Thyroid gland (tissue), 4 donors: ENCODE results near the gene SUPT7L. TPM values are rescaled to one million over a fixed set of nuclear protein-coding genes. Genes with fewer than 3 reads are reported as not detected.

ENCODE experiments used
- DNase-seq, 2 donors: peaks; one replicate each; pipeline ENCODE4 v3.0.0-alpha.2; 2019
- H3K27ac ChIP-seq, 3 donors: fragments of 200-600 bp; sonication (generic); 1 replicate in 2 of 3; 2 replicates in 1 of 3; pipeline ENCODE4 v1.5.1; 2016 to 2019; ENCODE audit warnings: mild to moderate bottlenecking in 1 of 3, moderate library complexity in 1 of 3
- H3K27me3 ChIP-seq: fragments of 200-600 bp; sonication (generic); one replicate; pipeline ENCODE4 v1.5.1; 2019
- H3K36me3 ChIP-seq, 2 donors: fragments of 200-600 bp; sonication (generic); one replicate each; pipeline ENCODE4 v1.5.1; 2016 to 2019
- H3K4me1 ChIP-seq, 2 donors: fragments of 200-600 bp; sonication (generic); one replicate each; pipeline ENCODE4 v1.5.1; 2017 to 2019
- H3K4me3 ChIP-seq, 3 donors: fragments of 200-600 bp; sonication (generic); replicated peaks in 1 of 3; 1 replicate in 2 of 3; 2 replicates in 1 of 3; pipeline ENCODE4 v1.5.1; 2016; ENCODE audit warnings: mild to moderate bottlenecking in 1 of 3
- H3K9me3 ChIP-seq: fragments of 200-600 bp; sonication (generic); one replicate; pipeline ENCODE4 v1.5.1; 2017
- POLR2A ChIP-seq, 2 donors: fragments of 450-650 bp; IDR thresholded peaks; one replicate each; pipeline ENCODE4 v1.6.1; 2017; ENCODE audit warnings: antibody characterized with exemption in 2 of 2, mild to moderate bottlenecking in 2 of 2, moderate library complexity in 1 of 2
- WGBS, 2 donors: methylation state at CpG; one replicate each; pipeline ENCODE4 v1.1.5; 2017; 5-methylcytosine and 5-hydroxymethylcytosine counted together
- intact Hi-C: fragments of 100-400 bp; cut with DNase I; formaldehyde crosslinking; loops from one replicate; pipeline ENCODE4 v1.15.1; 2023
- total RNA-seq, 4 donors: library from RNA; depleted of rRNA; stranded (reverse); fragments of >200 nt; gene quantifications; one replicate each; pipeline ENCODE4 v1.2.3, GENCODE V29; 2016
- TF ChIP-seq, protein P1 (sequence below), 6 experiments: fragments of 200-600 bp in 3 of 6; fragments of 450-650 bp in 3 of 6; sonication (generic) in 3 of 6; IDR thresholded peaks; one replicate each; pipeline ENCODE4 v1.5.1; 2016 to 2019; ENCODE audit warnings: antibody characterized with exemption in 6 of 6, mild to moderate bottlenecking in 2 of 6, inconsistent platforms in 1 of 6, moderate library complexity in 1 of 6

Gene SUPT7L
- total RNA-seq, 4 donors from 2014 or later: 24.9 to 38.1 (median 29.6) TPM

DNA sequence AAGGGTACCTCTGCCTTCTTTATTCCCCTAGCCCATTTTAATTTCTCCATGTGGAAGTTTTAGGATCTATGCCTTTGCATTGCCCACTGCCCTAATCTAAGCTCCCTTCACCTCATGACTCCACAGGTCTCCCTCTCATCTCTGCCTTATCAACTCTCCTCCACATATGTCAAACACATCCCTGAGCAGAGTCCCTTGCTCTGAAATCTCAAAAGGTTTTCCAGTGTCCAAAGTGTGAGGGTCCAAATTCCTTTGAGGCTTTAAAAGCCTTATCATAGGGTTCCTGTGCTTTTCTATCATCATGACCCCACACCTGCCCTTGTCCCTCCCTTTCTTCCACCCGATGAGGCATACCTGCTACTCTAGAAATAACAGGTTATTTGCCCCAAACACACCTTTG is 38.9 kb upstream of the SUPT7L start:
- no peak for DNase-seq
- H3K36me3 ChIP-seq: no peaks in the 10 kb centered on the region
- intact Hi-C loops: loop anchor here (2.0 to 5.0 kb wide), 2 partner anchors 695 to 750 kb away; no protein-coding TSS in a partner anchor
- TF ChIP-seq, protein P1, sequence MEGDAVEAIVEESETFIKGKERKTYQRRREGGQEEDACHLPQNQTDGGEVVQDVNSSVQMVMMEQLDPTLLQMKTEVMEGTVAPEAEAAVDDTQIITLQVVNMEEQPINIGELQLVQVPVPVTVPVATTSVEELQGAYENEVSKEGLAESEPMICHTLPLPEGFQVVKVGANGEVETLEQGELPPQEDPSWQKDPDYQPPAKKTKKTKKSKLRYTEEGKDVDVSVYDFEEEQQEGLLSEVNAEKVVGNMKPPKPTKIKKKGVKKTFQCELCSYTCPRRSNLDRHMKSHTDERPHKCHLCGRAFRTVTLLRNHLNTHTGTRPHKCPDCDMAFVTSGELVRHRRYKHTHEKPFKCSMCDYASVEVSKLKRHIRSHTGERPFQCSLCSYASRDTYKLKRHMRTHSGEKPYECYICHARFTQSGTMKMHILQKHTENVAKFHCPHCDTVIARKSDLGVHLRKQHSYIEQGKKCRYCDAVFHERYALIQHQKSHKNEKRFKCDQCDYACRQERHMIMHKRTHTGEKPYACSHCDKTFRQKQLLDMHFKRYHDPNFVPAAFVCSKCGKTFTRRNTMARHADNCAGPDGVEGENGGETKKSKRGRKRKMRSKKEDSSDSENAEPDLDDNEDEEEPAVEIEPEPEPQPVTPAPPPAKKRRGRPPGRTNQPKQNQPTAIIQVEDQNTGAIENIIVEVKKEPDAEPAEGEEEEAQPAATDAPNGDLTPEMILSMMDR (IDR thresholded peaks at IDR 0.05): no peak
- H3K27ac ChIP-seq: no peak overlapping the region
- WGBS, 2 donors: 81 to 83% methylated on average over 1 of the region's 1 CpG
- no peaks in the 10 kb centered on the region for H3K9me3 ChIP-seq
- no peak overlapping the region for H3K4me3 ChIP-seq
- H3K27me3 ChIP-seq: no peaks in the 10 kb centered on the region
- H3K4me1 ChIP-seq: peaks cover 0 to 24% of the 10 kb centered on the region in 2 donors

DNA sequence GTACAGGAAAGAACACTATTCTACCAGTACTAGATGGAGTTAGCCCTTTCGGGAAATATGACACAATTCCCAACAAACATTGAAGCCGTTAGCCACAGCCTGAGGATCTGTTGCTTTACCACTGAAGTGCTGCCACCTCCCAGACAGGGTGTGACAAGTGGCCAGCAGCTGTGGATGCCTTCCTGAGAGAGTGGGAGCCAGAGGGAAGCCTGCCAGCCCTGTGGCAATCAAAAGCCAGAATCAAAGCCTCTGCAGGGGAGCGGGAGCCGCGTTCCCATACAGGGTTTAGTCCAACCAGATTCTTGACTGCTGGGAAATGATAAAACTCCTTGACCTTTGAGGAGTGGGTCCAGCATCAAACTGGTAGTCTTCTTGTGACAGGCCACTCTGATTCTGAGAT is 38.3 kb upstream of the SUPT7L start:
- H3K9me3 ChIP-seq: no peaks in the 10 kb centered on the region
- no peaks in the 10 kb centered on the region for H3K36me3 ChIP-seq
- TF ChIP-seq, protein P1 (IDR thresholded peaks at IDR 0.05): no peak
- no peak for TF ChIP-seq POLR2A (IDR thresholded peaks at IDR 0.05)
- intact Hi-C loops: loop anchor here (2.0 to 5.0 kb wide), 2 partner anchors 696 to 751 kb away; no protein-coding TSS in a partner anchor
- H3K27me3 ChIP-seq: no peaks in the 10 kb centered on the region
- H3K4me3 ChIP-seq: no peak overlapping the region
- peak; percentile 26 to 47 for DNase-seq
- 42% methylated on average over 5 of the region's 5 CpGs for WGBS, 2 donors
- H3K27ac ChIP-seq: no peak overlapping the region
- peaks cover 0 to 20% of the 10 kb centered on the region in 2 donors for H3K4me1 ChIP-seq

DNA sequence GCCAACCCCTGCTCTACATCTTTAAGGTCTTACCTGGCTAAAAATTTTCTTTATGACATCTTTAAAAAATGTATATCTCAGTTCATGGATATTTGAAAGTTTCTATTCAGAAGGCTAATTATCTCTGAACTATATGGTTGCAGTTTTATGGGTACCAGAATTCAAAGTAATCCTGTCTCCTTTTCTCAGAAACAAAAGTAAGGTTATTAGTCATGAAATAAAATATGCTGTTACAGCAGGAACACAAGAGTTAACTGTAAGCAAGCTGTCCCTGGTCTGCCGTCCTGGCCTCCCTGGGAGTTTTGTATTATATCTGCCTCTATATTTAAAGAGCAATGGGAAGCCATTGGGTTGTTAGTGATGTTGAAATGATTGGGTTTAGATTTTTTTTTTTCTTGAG is 34.2 kb upstream of the SUPT7L start:
- 89 to 92% methylated on average over 1 of the region's 1 CpG for WGBS, 2 donors
- TF ChIP-seq, protein P1 (IDR thresholded peaks at IDR 0.05): no peak
- TF ChIP-seq POLR2A (IDR thresholded peaks at IDR 0.05): no peak
- H3K4me3 ChIP-seq: no peak overlapping the region
- no peak overlapping the region for H3K27ac ChIP-seq
- peaks cover 12 to 13% of the 10 kb centered on the region in 2 donors for H3K36me3 ChIP-seq
- no peaks in the 10 kb centered on the region for H3K27me3 ChIP-seq
- no peak for DNase-seq
- intact Hi-C loops: no loop called here
- peaks cover 0 to 3% of the 10 kb centered on the region in 2 donors for H3K4me1 ChIP-seq
- H3K9me3 ChIP-seq: no peaks in the 10 kb centered on the region

DNA sequence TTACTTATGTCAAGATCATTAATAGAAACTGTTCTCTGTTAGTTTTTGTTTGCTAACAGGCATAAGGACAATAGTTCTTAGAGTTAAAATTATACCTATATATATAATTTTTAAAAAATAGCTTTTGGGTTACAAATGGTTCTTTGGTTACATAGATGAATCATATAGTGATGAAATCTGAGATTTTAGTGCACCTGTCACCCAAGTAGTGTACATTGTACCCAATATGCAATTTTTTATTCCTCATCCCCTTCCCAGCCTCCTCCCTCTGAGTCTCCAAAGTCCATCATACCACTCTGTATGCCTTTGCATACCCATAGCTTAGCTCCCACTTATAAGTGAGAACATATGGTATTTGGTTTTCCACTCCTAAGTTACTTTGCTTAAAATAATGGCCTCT is 26.6 kb upstream of the SUPT7L start:
- intact Hi-C loops: no loop called here
- Histone ChIP-seq H3K27ac (no peak overlapping the region), H3K4me1 (no peaks in the 10 kb centered on the region), H3K9me3 (no peaks in the 10 kb centered on the region), H3K4me3 (no peak overlapping the region), H3K27me3 (no peaks in the 10 kb centered on the region), H3K36me3 (peaks cover 27 to 30% of the 10 kb centered on the region in 2 donors)
- no peak for DNase-seq
- TF ChIP-seq, protein P1 (IDR thresholded peaks at IDR 0.05): no peak
- no peak for TF ChIP-seq POLR2A (IDR thresholded peaks at IDR 0.05)

DNA sequence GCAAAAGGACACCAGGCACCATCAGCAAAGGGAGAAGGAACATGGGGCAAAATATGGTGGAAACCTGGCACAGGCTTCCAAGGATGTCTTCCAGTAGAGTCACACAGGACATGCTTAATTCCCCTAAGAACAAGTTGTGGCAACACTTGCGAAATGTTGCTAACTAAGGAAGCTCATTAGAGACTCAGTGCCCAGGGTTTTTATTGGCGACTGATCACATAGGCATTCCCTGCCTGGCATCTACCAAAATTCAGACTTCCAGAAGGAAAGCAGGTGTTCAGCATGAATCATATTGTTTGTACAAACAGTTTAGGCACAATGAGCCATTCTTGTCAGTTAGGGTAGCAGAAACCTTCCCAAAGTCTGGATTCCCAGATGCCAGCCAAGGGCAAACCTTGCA is 26.0 kb upstream of the SUPT7L start:
- no peak overlapping the region for H3K4me3 ChIP-seq
- H3K27me3 ChIP-seq: no peaks in the 10 kb centered on the region
- no peak for DNase-seq
- peaks cover 26 to 34% of the 10 kb centered on the region in 2 donors for H3K36me3 ChIP-seq
- H3K4me1 ChIP-seq: no peaks in the 10 kb centered on the region
- H3K27ac ChIP-seq: no peak overlapping the region
- TF ChIP-seq, protein P1 (IDR thresholded peaks at IDR 0.05): no peak
- 88 to 92% methylated on average over 2 of the region's 2 CpGs for WGBS, 2 donors
- H3K9me3 ChIP-seq: no peaks in the 10 kb centered on the region
- intact Hi-C loops: no loop called here
